ENCODE data around the gene C10orf143. TPM values are rescaled to one million over a fixed set of nuclear protein-coding genes. Genes with fewer than 3 reads are reported as not detected.

The C10orf143 gene
- total RNA-seq, 5 donors from 2014 or later (not counting 1 experiment from before 2014, with no cell fraction given), result 7.6 to 14.6 (median 12.3) TPM

GRCh38 chr10:130067893-130068292 lies 42.7 kb downstream of the C10orf143 start:
- Histone ChIP-seq H3K9me3 (no peaks in the 10 kb centered on the region), H3K27me3 (replicated peaks in 1 of 2; ENCODE audit: control insufficient read depth in 2 of 2, extremely low read depth in 1 of 2, insufficient read depth in 2 of 2, low read length in 1 of 2) (no peaks in the 10 kb centered on the region), H3K4me3 (ENCODE audit: control insufficient read depth in 1 of 2, extremely low read depth in 1 of 2, low read length in 1 of 2) (no peak overlapping the region), H3K4me1 (ENCODE audit: control insufficient read depth in 1 of 2, extremely low read depth in 1 of 2, insufficient read depth in 2 of 2, low read length in 2 of 2) (no peaks in the 10 kb centered on the region), H3K36me3 (ENCODE audit: control insufficient read depth in 2 of 2, extremely low read depth in 1 of 2, insufficient read depth in 1 of 2, low read length in 1 of 2) (peaks cover 0 to 7% of the 10 kb centered on the region in 2 donors), H3K27ac (ENCODE audit: low read length) (no peak overlapping the region)
- H3K4me1 Mint-ChIP-seq, result no peaks in the 10 kb centered on the region
- ATAC-seq (replicated peaks in 1 of 4), result no peak
- 95% methylated on average over 5 of the region's 6 CpGs for WGBS (ENCODE audit: insufficient coverage)
- ChIA-PET CTCF (no interaction called here), POLR2A (no interaction called here)
- H3K9me3 Mint-ChIP-seq, result peaks cover 5 to 8% (median 5%) of the 10 kb centered on the region in 3 donors
- peaks cover 37% of the 10 kb centered on the region for H3K36me3 Mint-ChIP-seq
- H3K4me3 Mint-ChIP-seq, result no peak overlapping the region
- no peak overlapping the region for H3K27ac Mint-ChIP-seq
- no peaks in the 10 kb centered on the region for H3K27me3 Mint-ChIP-seq
- DNase-seq, result no peak

GRCh38 chr10:130066743-130067142 lies 43.9 kb downstream of the C10orf143 start:
- peaks cover 37% of the 10 kb centered on the region for H3K36me3 Mint-ChIP-seq
- H3K9me3 ChIP-seq, result no peaks in the 10 kb centered on the region
- DNase-seq (no peak), ATAC-seq (replicated peaks in 1 of 4) (no peak)
- 90% methylated on average over 5 of the region's 7 CpGs for WGBS (ENCODE audit: insufficient coverage)
- H3K27ac ChIP-seq (ENCODE audit: low read length), result no peak overlapping the region
- no peaks in the 10 kb centered on the region for H3K9me3 Mint-ChIP-seq
- CTCF ChIA-PET, result no interaction called here
- H3K27ac Mint-ChIP-seq, result no peak overlapping the region
- H3K4me1 Mint-ChIP-seq, result no peaks in the 10 kb centered on the region
- H3K4me1 ChIP-seq (ENCODE audit: control insufficient read depth in 1 of 2, extremely low read depth in 1 of 2, insufficient read depth in 2 of 2, low read length in 2 of 2), result no peaks in the 10 kb centered on the region
- H3K27me3 Mint-ChIP-seq, result no peaks in the 10 kb centered on the region
- H3K4me3 Mint-ChIP-seq, result no peak overlapping the region
- POLR2A ChIA-PET, result no interaction called here
- peaks cover 0 to 7% of the 10 kb centered on the region in 2 donors for H3K36me3 ChIP-seq (ENCODE audit: control insufficient read depth in 2 of 2, extremely low read depth in 1 of 2, insufficient read depth in 1 of 2, low read length in 1 of 2)
- H3K27me3 ChIP-seq (replicated peaks in 1 of 2; ENCODE audit: control insufficient read depth in 2 of 2, extremely low read depth in 1 of 2, insufficient read depth in 2 of 2, low read length in 1 of 2), result no peaks in the 10 kb centered on the region
- no peak overlapping the region for H3K4me3 ChIP-seq (ENCODE audit: control insufficient read depth in 1 of 2, extremely low read depth in 1 of 2, low read length in 1 of 2)

- Histone ChIP-seq H3K4me1 (ENCODE audit: control insufficient read depth in 1 of 2, extremely low read depth in 1 of 2, insufficient read depth in 2 of 2, low read length in 2 of 2) (no peaks in the 10 kb centered on the region), H3K9me3 (no peaks in the 10 kb centered on the region), H3K4me3 (ENCODE audit: control insufficient read depth in 1 of 2, extremely low read depth in 1 of 2, low read length in 1 of 2) (no peak overlapping the region), H3K36me3 (ENCODE audit: control insufficient read depth in 2 of 2, extremely low read depth in 1 of 2, insufficient read depth in 1 of 2, low read length in 1 of 2) (peaks cover 0 to 7% of the 10 kb centered on the region in 2 donors), H3K27ac (ENCODE audit: low read length) (no peak overlapping the region), H3K27me3 (replicated peaks in 1 of 2; ENCODE audit: control insufficient read depth in 2 of 2, extremely low read depth in 1 of 2, insufficient read depth in 2 of 2, low read length in 1 of 2) (no peaks in the 10 kb centered on the region)
- Mint-ChIP-seq H3K9me3 (no peaks in the 10 kb centered on the region), H3K4me3 (no peak overlapping the region), H3K4me1 (no peaks in the 10 kb centered on the region), H3K27me3 (no peaks in the 10 kb centered on the region), H3K36me3 (peaks cover 40% of the 10 kb centered on the region), H3K27ac (no peak overlapping the region)
- 87% methylated on average over 6 of the region's 10 CpGs for WGBS (ENCODE audit: insufficient coverage)
- POLR2A ChIA-PET, result no interaction called here
- no peak for DNase-seq
- CTCF ChIA-PET, result no interaction called here
- no peak for ATAC-seq (replicated peaks in 1 of 4)
Measured at GRCh38 chr10:130065251-130065650, 45.4 kb downstream of the C10orf143 start.

GRCh38 chr10:130064783-130065182 lies 45.8 kb downstream of the C10orf143 start:
- no peak overlapping the region for H3K27ac ChIP-seq (ENCODE audit: low read length)
- peaks cover 40% of the 10 kb centered on the region for H3K36me3 Mint-ChIP-seq
- ChIA-PET POLR2A (no interaction called here), CTCF (no interaction called here)
- no peaks in the 10 kb centered on the region for H3K27me3 ChIP-seq (replicated peaks in 1 of 2; ENCODE audit: control insufficient read depth in 2 of 2, extremely low read depth in 1 of 2, insufficient read depth in 2 of 2, low read length in 1 of 2)
- ATAC-seq (replicated peaks in 1 of 4), result no peak
- no peak overlapping the region for H3K4me3 Mint-ChIP-seq
- H3K27ac Mint-ChIP-seq, result no peak overlapping the region
- no peaks in the 10 kb centered on the region for H3K27me3 Mint-ChIP-seq
- H3K36me3 ChIP-seq (ENCODE audit: control insufficient read depth in 2 of 2, extremely low read depth in 1 of 2, insufficient read depth in 1 of 2, low read length in 1 of 2), result peaks cover 0 to 7% of the 10 kb centered on the region in 2 donors
- no peaks in the 10 kb centered on the region for H3K4me1 Mint-ChIP-seq
- H3K9me3 ChIP-seq, result no peaks in the 10 kb centered on the region
- no peak overlapping the region for H3K4me3 ChIP-seq (ENCODE audit: control insufficient read depth in 1 of 2, extremely low read depth in 1 of 2, low read length in 1 of 2)
- DNase-seq, result no peak
- H3K9me3 Mint-ChIP-seq, result no peaks in the 10 kb centered on the region
- 80% methylated on average over 3 of the region's 5 CpGs for WGBS (ENCODE audit: insufficient coverage)
- H3K4me1 ChIP-seq (ENCODE audit: control insufficient read depth in 1 of 2, extremely low read depth in 1 of 2, insufficient read depth in 2 of 2, low read length in 2 of 2), result no peaks in the 10 kb centered on the region

GRCh38 chr10:130062976-130063375 lies 47.7 kb downstream of the C10orf143 start:
- H3K4me1 ChIP-seq (ENCODE audit: control insufficient read depth in 1 of 2, extremely low read depth in 1 of 2, insufficient read depth in 2 of 2, low read length in 2 of 2), result no peaks in the 10 kb centered on the region
- no peaks in the 10 kb centered on the region for H3K9me3 Mint-ChIP-seq
- H3K36me3 Mint-ChIP-seq, result peaks cover 39% of the 10 kb centered on the region
- no peak overlapping the region for H3K4me3 Mint-ChIP-seq
- H3K4me3 ChIP-seq (ENCODE audit: control insufficient read depth in 1 of 2, extremely low read depth in 1 of 2, low read length in 1 of 2), result no peak overlapping the region
- no peaks in the 10 kb centered on the region for H3K4me1 Mint-ChIP-seq
- no peaks in the 10 kb centered on the region for H3K27me3 ChIP-seq (replicated peaks in 1 of 2; ENCODE audit: control insufficient read depth in 2 of 2, extremely low read depth in 1 of 2, insufficient read depth in 2 of 2, low read length in 1 of 2)
- ATAC-seq (replicated peaks in 1 of 4), result no peak
- DNase-seq, result no peak
- ChIA-PET POLR2A (no interaction called here), CTCF (interaction anchor here in 1 of 2 donors (0.6 kb wide), 1 partner anchor 1030 kb away, joined by 3 read pairs; no protein-coding TSS in a partner anchor)
- no peak overlapping the region for H3K27ac Mint-ChIP-seq
- no peaks in the 10 kb centered on the region for H3K27me3 Mint-ChIP-seq
- no peaks in the 10 kb centered on the region for H3K9me3 ChIP-seq
- WGBS (ENCODE audit: insufficient coverage), result 100% methylated on average over 2 of the region's 13 CpGs
- no peak overlapping the region for H3K27ac ChIP-seq (ENCODE audit: low read length)
- peaks cover 0 to 7% of the 10 kb centered on the region in 2 donors for H3K36me3 ChIP-seq (ENCODE audit: control insufficient read depth in 2 of 2, extremely low read depth in 1 of 2, insufficient read depth in 1 of 2, low read length in 1 of 2)

- ChIA-PET CTCF (no interaction called here), POLR2A (no interaction called here)
- no peak overlapping the region for H3K4me3 Mint-ChIP-seq
- H3K36me3 Mint-ChIP-seq, result peaks cover 33% of the 10 kb centered on the region
- H3K4me1 ChIP-seq (ENCODE audit: control insufficient read depth in 1 of 2, extremely low read depth in 1 of 2, insufficient read depth in 2 of 2, low read length in 2 of 2), result no peaks in the 10 kb centered on the region
- WGBS (ENCODE audit: insufficient coverage), result 95% methylated on average over 3 of the region's 3 CpGs
- H3K27me3 Mint-ChIP-seq, result no peaks in the 10 kb centered on the region
- H3K4me1 Mint-ChIP-seq, result no peaks in the 10 kb centered on the region
- no peak overlapping the region for H3K27ac ChIP-seq (ENCODE audit: low read length)
- H3K27me3 ChIP-seq (replicated peaks in 1 of 2; ENCODE audit: control insufficient read depth in 2 of 2, extremely low read depth in 1 of 2, insufficient read depth in 2 of 2, low read length in 1 of 2), result no peaks in the 10 kb centered on the region
- DNase-seq (no peak), ATAC-seq (replicated peaks in 1 of 4) (no peak)
- H3K36me3 ChIP-seq (ENCODE audit: control insufficient read depth in 2 of 2, extremely low read depth in 1 of 2, insufficient read depth in 1 of 2, low read length in 1 of 2), result peaks cover 0 to 7% of the 10 kb centered on the region in 2 donors
- H3K4me3 ChIP-seq (ENCODE audit: control insufficient read depth in 1 of 2, extremely low read depth in 1 of 2, low read length in 1 of 2), result no peak overlapping the region
- H3K9me3 ChIP-seq, result no peaks in the 10 kb centered on the region
- no peak overlapping the region for H3K27ac Mint-ChIP-seq
- H3K9me3 Mint-ChIP-seq, result no peaks in the 10 kb centered on the region
Measured at GRCh38 chr10:130062201-130062600, 48.4 kb downstream of the C10orf143 start.

- no peak overlapping the region for H3K27ac ChIP-seq (ENCODE audit: low read length)
- no peak for ATAC-seq (replicated peaks in 1 of 4)
- ChIA-PET POLR2A (interaction anchor here in 1 of 2 donors (0.5 kb wide), 1 partner anchor 1743 kb away, joined by 6 read pairs; no protein-coding TSS in a partner anchor), CTCF (no interaction called here)
- Mint-ChIP-seq H3K4me1 (no peaks in the 10 kb centered on the region), H3K27ac (no peak overlapping the region), H3K4me3 (no peak overlapping the region), H3K36me3 (peaks cover 32% of the 10 kb centered on the region), H3K27me3 (no peaks in the 10 kb centered on the region), H3K9me3 (no peaks in the 10 kb centered on the region)
- 89% methylated on average over 4 of the region's 6 CpGs for WGBS (ENCODE audit: insufficient coverage)
- H3K4me3 ChIP-seq (ENCODE audit: control insufficient read depth in 1 of 2, extremely low read depth in 1 of 2, low read length in 1 of 2), result no peak overlapping the region
- H3K36me3 ChIP-seq (ENCODE audit: control insufficient read depth in 2 of 2, extremely low read depth in 1 of 2, insufficient read depth in 1 of 2, low read length in 1 of 2), result peaks cover 0 to 7% of the 10 kb centered on the region in 2 donors
- no peaks in the 10 kb centered on the region for H3K9me3 ChIP-seq
- DNase-seq, result no peak
- no peaks in the 10 kb centered on the region for H3K4me1 ChIP-seq (ENCODE audit: control insufficient read depth in 1 of 2, extremely low read depth in 1 of 2, insufficient read depth in 2 of 2, low read length in 2 of 2)
- no peaks in the 10 kb centered on the region for H3K27me3 ChIP-seq (replicated peaks in 1 of 2; ENCODE audit: control insufficient read depth in 2 of 2, extremely low read depth in 1 of 2, insufficient read depth in 2 of 2, low read length in 1 of 2)
Measured at GRCh38 chr10:130061760-130062159, 48.9 kb downstream of the C10orf143 start.

Data from T-cell (primary cell).